LNCAP (cell line): Measurements from ENCODE around the gene YWHAE.

Experiments used
- TF ChIP-seq, protein P1 (sequence below): fragments of 450-650 bp; IDR thresholded peaks from 2 replicates; pipeline ENCODE4 v1.5.1; 2017; ENCODE audit warnings: mild to moderate bottlenecking

The YWHAE gene

DNA sequence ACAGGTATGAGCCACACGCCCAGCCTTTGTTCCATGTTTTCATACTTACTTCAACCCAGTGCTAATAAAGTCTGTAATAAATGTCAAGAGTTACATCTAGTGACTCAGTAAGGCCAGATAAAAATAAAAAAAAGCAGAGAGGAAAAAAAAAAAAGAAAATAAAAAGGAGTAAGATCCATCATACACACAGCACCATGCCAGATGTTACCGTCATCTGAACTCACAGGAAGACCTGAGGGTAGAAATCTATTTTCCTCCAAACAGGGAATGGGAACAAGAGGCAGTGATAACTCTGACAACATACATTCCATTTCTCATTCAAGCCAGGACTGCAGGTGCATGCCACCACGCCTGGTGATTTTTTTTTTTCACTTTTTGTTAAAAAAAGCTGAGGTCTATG, 35.3 kb upstream of the YWHAE start:
- TF ChIP-seq, protein P1, sequence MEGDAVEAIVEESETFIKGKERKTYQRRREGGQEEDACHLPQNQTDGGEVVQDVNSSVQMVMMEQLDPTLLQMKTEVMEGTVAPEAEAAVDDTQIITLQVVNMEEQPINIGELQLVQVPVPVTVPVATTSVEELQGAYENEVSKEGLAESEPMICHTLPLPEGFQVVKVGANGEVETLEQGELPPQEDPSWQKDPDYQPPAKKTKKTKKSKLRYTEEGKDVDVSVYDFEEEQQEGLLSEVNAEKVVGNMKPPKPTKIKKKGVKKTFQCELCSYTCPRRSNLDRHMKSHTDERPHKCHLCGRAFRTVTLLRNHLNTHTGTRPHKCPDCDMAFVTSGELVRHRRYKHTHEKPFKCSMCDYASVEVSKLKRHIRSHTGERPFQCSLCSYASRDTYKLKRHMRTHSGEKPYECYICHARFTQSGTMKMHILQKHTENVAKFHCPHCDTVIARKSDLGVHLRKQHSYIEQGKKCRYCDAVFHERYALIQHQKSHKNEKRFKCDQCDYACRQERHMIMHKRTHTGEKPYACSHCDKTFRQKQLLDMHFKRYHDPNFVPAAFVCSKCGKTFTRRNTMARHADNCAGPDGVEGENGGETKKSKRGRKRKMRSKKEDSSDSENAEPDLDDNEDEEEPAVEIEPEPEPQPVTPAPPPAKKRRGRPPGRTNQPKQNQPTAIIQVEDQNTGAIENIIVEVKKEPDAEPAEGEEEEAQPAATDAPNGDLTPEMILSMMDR, result no peak

DNA sequence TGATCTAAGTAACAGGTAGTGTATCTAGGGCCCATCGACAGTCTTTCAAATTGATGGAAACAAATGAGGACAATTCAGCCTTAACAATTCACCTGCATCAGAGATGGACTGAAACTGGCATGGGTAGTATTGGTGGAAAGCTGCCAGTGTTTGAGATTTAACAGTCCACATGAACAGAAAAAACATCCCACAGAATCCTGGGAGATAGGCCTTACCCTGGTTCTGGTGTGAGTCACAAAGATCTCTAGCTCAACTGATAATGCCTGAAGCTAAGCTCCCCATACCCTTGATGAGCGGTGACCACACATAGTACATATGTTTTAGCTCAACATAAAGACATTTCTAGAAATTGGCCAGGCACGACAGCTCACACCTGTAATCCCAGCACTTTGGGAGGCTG, 34.1 kb upstream of the YWHAE start:
- TF ChIP-seq, protein P1, result no peak

DNA sequence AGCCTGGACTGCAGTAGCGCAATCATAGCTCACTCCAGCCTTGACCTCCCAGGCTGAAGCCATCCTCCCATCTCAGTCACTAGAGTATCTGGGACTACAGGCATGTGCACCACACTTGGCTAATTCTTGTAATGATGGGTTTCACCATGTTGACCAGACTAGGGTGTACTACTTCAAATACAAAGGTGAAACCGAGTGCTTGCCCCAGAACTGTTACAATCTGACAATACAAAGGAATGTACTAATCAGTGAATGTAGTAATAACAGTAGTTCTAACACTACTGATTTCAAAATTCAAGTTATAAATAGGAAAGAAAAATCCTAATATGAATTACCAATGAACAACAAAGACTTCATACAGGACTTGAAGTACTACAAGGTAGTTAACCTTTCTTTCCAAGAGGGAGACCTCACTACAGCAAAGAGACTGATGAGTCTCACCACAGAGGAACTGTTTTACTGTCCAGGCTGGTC, 31.6 kb upstream of the YWHAE start:
- TF ChIP-seq, protein P1, result no peak

GRCh38 chr17:1423456-1424135, 23.6 kb upstream of the YWHAE start:
- TF ChIP-seq, protein P1, result no peak

DNA sequence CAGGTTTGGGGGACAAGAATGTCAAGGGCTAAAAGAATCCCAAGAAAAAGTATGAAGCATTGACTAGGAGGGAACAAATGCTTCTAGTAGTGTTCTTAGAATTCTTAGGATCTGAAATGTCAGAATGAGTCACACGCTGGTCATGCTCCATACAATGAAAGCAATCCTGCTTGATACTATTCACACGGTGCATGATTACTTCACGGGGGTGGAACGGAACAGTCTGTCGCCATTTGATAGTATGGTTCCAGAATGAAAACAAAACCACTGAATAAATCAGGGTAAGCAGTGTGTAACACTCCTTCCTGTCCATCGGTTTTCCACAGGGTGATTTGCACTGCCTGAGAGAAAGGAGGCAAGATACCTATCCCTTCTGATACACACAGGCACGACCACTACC, 22.9 kb upstream of the YWHAE start:
- TF ChIP-seq, protein P1, result no peak

GRCh38 chr17:1421470-1421869, 21.4 kb upstream of the YWHAE start:
- TF ChIP-seq, protein P1, result no peak

DNA sequence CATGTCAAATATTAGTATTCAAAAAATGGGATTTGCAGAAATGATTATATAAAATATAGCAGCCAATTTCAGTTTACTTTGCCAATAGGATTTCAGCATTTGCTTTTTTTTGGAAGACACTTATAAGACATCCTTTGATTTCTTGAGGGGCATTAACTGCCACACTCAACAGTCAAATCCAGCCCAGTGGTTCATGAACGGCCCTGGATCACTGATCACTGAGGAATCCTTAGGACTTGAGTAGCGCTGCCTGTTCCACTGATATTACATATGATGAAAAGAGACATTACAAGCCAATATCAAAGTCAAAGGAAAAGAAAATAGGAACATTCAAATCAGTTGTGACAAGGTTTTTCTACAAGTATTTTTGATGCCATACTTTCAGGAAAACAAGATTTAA, 21.0 kb upstream of the YWHAE start:
- TF ChIP-seq, protein P1, result no peak

DNA sequence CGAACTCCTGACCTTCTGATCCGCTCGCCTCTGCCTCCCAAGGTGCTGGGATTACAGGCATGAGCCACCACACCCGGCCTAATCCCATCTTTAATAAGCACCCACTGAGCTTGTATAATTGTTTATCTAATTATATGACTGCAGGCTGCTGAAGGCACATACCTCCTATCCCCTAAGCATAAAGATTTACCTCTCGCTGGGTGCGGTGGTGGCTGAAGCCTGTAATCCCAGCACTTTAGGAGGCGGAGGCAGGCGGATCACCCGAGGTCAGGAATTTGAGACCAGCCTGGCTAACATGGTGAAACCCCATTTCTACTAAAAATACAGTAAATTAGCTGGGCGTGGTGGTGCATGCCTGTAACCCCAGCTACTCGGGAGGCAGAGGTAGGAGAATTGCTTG, 20.1 kb upstream of the YWHAE start:
- TF ChIP-seq, protein P1, result no peak
